Mesendoderm (in vitro differentiated cells): Measurements from ENCODE around the gene ENTPD3.

Experiments
- DNase-seq: peaks from one replicate; pipeline ENCODE4 v3.0.0; 2013
- H2AK5ac ChIP-seq: 2 replicates; pipeline ENCODE4 v1.6.1; 2013; ENCODE audit warnings: low read length, inconsistent platforms
- H2BK120ac ChIP-seq: 2 replicates; pipeline ENCODE4 v1.6.1; 2013; ENCODE audit warnings: low read depth, mild to moderate bottlenecking, low read length, moderate library complexity, mixed read lengths
- H2BK15ac ChIP-seq: replicated peaks from 2 replicates; pipeline ENCODE4 v1.6.1; 2013; ENCODE audit warnings: low read depth, mild to moderate bottlenecking, moderate library complexity
- H2BK5ac ChIP-seq: 2 replicates; pipeline ENCODE4 v1.6.1; 2013; ENCODE audit warnings: low read length, inconsistent platforms
- H3K18ac ChIP-seq: 2 replicates; pipeline ENCODE4 v1.6.1; 2013; ENCODE audit warnings: mild to moderate bottlenecking, low read length, mixed read lengths
- H3K23ac ChIP-seq: one replicate; pipeline ENCODE4 v1.6.1; 2013; ENCODE audit warnings: low read length
- H3K27ac ChIP-seq: 2 replicates; pipeline ENCODE4 v1.5.1; 2013; ENCODE audit warnings: low read depth, mild to moderate bottlenecking, inconsistent platforms, low read length, moderate library complexity
- H3K27me3 ChIP-seq: 2 replicates; pipeline ENCODE4 v1.6.1; 2013; ENCODE audit warnings: low read length, control low read depth, mild to moderate bottlenecking, inconsistent platforms; ENCODE audit not compliant: insufficient read depth, poor library complexity
- H3K36me3 ChIP-seq: 2 replicates; pipeline ENCODE4 v1.6.1; 2013; ENCODE audit warnings: low read length, inconsistent platforms; ENCODE audit not compliant: control insufficient read depth, insufficient read depth
- H3K4ac ChIP-seq: one replicate; pipeline ENCODE4 v1.6.1; 2013; ENCODE audit warnings: low read depth, mild to moderate bottlenecking, low read length, moderate library complexity
- H3K4me1 ChIP-seq: 2 replicates; pipeline ENCODE4 v1.6.1; 2013; ENCODE audit warnings: low read depth, low read length, inconsistent platforms; ENCODE audit not compliant: control insufficient read depth
- H3K4me2 ChIP-seq: 2 replicates; pipeline ENCODE4 v1.6.1; 2013; ENCODE audit warnings: low read length
- H3K4me3 ChIP-seq: 2 replicates; pipeline ENCODE4 v1.5.1; 2013; ENCODE audit warnings: mild to moderate bottlenecking, low read length
- H3K56ac ChIP-seq: one replicate; pipeline ENCODE4 v1.6.1; 2013; ENCODE audit warnings: low read length
- H3K79me1 ChIP-seq: 2 replicates; pipeline ENCODE4 v1.6.1; 2013; ENCODE audit warnings: low read length, inconsistent platforms
- H3K79me2 ChIP-seq: 2 replicates; pipeline ENCODE4 v1.6.1; 2013; ENCODE audit warnings: mild to moderate bottlenecking, low read length; ENCODE audit not compliant: control insufficient read depth, insufficient read depth
- H3K9ac ChIP-seq: 2 replicates; pipeline ENCODE4 v1.6.1; 2013; ENCODE audit warnings: low read length, inconsistent platforms
- H4K5ac ChIP-seq: one replicate; pipeline ENCODE4 v1.6.1; 2013; ENCODE audit warnings: low read length
- H4K8ac ChIP-seq: one replicate; pipeline ENCODE4 v1.6.1; 2013; ENCODE audit warnings: low read depth, mild to moderate bottlenecking, control low read depth, low read length, moderate library complexity
- WGBS: extraction: QIAGEN DNeasy Blood & Tissue Kit; methylation state at CpG from one replicate; pipeline ENCODE4 v1.1.7; 2013; ENCODE audit warnings: low lambda C conversion rate, missing lambda C conversion rate; ENCODE audit not compliant: insufficient coverage; ENCODE audit errors: extremely low coverage; 5-methylcytosine and 5-hydroxymethylcytosine counted together

The ENTPD3 gene

DNA sequence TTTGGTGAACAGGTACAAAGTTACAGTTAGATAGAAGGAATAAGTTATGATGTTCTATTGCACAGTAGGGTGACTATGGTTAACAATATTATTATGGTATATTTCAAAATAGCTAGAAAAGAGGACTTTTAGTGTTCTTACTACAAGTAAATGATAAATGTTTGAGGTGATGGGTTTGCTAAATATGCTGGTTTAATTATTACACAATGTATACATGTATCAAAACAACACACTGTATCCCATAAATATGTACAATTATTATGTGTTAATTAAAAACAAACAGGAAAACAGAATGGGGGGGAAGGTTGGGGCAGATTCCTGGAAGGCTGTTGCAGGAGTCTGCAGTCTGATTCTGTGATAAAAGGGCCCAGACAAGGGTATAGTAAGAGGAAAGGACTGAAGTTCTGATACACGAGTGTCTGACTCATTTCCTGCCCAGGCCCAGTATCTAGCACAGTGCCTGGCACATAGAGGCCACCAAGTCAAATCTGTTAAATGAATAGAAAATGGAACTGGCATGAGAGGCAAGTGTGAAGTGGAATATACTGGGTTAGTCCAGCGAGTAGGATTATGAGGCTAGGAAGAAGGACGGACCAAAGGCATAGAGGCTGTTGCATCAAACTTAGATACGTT lies 7.2 kb upstream of the ENTPD3 start:
- no peak overlapping the region for H2BK5ac ChIP-seq
- H3K9ac ChIP-seq = no peak overlapping the region
- H3K79me1 ChIP-seq = no peaks in the 10 kb centered on the region
- no peaks in the 10 kb centered on the region for H3K36me3 ChIP-seq
- no peaks in the 10 kb centered on the region for H3K27me3 ChIP-seq
- no peak overlapping the region for H3K4me3 ChIP-seq
- H4K8ac ChIP-seq = no peak overlapping the region
- no peak overlapping the region for H3K56ac ChIP-seq
- WGBS = no CpG with 5 or more reads among the region's 4 CpGs
- H3K18ac ChIP-seq = no peak overlapping the region
- no peak overlapping the region for H3K27ac ChIP-seq
- DNase-seq = no peak
- H2BK120ac ChIP-seq = no peak overlapping the region
- H3K4me1 ChIP-seq = no peaks in the 10 kb centered on the region
- no peak overlapping the region for H2AK5ac ChIP-seq
- H3K23ac ChIP-seq = no peak overlapping the region
- H3K4me2 ChIP-seq = no peak overlapping the region
- no peak overlapping the region for H3K4ac ChIP-seq
- no peaks in the 10 kb centered on the region for H3K79me2 ChIP-seq
- H2BK15ac ChIP-seq = no peak overlapping the region
- H4K5ac ChIP-seq = no peak overlapping the region

DNA sequence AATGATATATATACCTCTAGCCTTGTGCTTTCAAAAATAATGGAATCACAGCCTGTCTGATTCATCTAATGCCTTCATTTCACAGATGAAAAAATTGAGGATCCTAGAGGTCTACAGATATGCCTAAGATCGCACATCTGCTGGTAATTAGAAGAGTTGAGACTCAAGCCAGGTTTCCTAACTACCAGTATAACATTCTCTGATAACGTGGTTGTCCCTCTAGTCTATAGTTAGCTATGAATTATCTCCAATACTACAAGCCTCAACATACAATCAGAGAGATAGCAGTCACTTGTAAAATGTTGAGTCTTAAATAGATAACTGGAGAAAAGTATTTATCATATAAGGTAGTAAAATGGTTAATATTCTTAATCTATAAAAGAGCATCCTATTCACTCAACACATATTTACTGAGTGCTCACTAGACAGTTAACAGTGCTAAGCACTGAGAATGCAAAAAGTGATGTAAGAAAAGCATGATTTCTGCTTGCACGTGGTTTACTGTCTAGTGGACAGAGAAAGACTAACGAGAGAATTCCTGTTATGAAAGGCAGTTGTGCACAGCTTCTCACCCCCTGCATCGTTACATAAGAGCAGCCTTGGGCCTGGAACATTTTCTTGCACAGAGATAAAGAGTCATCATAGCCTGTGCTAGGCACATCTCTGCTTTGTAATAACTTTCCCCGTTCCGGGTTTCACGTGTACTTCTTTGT lies 4.9 kb upstream of the ENTPD3 start:
- Histone ChIP-seq H3K4me2 (no peak overlapping the region), H3K36me3 (no peaks in the 10 kb centered on the region), H2BK120ac (no peak overlapping the region), H4K8ac (no peak overlapping the region), H4K5ac (no peak overlapping the region), H2BK15ac (no peak overlapping the region), H3K23ac (no peak overlapping the region), H3K9ac (no peak overlapping the region), H3K4me3 (no peak overlapping the region), H3K4ac (no peak overlapping the region), H3K79me2 (no peaks in the 10 kb centered on the region), H3K4me1 (peaks cover 3% of the 10 kb centered on the region), H3K27ac (no peak overlapping the region), H3K18ac (no peak overlapping the region), H3K27me3 (no peaks in the 10 kb centered on the region), H2AK5ac (no peak overlapping the region), H2BK5ac (no peak overlapping the region), H3K79me1 (no peaks in the 10 kb centered on the region), H3K56ac (no peak overlapping the region)
- no CpG with 5 or more reads among the region's 8 CpGs for WGBS
- no peak for DNase-seq

DNA sequence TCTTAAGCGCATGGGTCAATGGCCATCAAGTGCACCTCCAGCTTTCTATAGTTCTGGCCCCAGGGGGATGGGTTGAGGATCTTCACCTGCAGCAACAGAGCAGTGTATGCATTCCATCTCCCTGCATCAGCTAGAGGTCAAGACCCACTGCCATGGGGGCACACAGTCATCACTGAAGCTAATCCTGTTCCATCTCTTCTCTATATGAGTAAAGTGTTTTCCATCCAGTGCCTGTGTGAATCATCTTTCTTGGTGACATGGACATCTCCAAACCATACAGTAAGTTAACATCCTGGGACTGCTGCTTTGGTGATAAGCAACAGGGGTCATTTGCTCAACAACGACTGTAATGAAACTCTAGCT lies 4.4 kb upstream of the ENTPD3 start:
- Histone ChIP-seq H2BK120ac (no peak overlapping the region), H3K79me1 (no peaks in the 10 kb centered on the region), H4K8ac (no peak overlapping the region), H3K27ac (no peak overlapping the region), H3K4ac (no peak overlapping the region), H3K4me3 (no peak overlapping the region), H2AK5ac (no peak overlapping the region), H3K79me2 (no peaks in the 10 kb centered on the region), H3K9ac (no peak overlapping the region), H2BK5ac (no peak overlapping the region), H3K36me3 (no peaks in the 10 kb centered on the region), H2BK15ac (no peak overlapping the region), H3K18ac (no peak overlapping the region), H3K23ac (no peak overlapping the region), H3K4me1 (peaks cover 3% of the 10 kb centered on the region), H3K56ac (no peak overlapping the region), H3K27me3 (peaks cover 2% of the 10 kb centered on the region), H4K5ac (no peak overlapping the region), H3K4me2 (no peak overlapping the region)
- DNase-seq = no peak
- no CpG with 5 or more reads among the region's 2 CpGs for WGBS

DNA sequence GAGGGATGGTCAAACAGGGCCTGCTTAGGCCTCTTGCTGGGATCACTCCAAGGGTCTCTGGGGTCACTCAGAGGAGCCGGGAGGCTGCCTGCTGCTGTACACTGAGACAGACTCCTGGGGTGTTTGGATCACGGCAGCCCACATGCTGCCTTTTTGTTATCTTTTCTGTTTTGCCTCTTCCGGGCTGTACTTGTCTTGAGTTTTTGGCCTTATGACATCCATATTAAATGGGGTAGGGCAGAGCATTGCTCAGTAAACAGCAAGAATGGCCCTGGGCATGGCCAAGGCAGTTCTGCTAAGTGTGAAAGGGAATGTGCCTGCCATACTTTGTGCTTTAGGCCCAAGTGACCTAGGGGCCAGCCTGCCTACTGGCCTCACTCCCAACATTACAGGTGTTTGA lies 771 bp upstream of the ENTPD3 start:
- no CpG with 5 or more reads among the region's 3 CpGs for WGBS
- Histone ChIP-seq H3K4me3 (no peak overlapping the region), H3K36me3 (no peaks in the 10 kb centered on the region), H3K9ac (no peak overlapping the region), H3K23ac (no peak overlapping the region), H3K79me1 (no peaks in the 10 kb centered on the region), H2BK5ac (no peak overlapping the region), H2BK120ac (no peak overlapping the region), H3K27ac (no peak overlapping the region), H3K56ac (no peak overlapping the region), H4K5ac (no peak overlapping the region), H4K8ac (no peak overlapping the region), H3K4ac (no peak overlapping the region), H2BK15ac (no peak overlapping the region), H3K79me2 (no peaks in the 10 kb centered on the region), H3K27me3 (peaks cover 3% of the 10 kb centered on the region), H2AK5ac (no peak overlapping the region), H3K4me1 (peaks cover 3% of the 10 kb centered on the region), H3K4me2 (no peak overlapping the region), H3K18ac (no peak overlapping the region)
- DNase-seq = no peak

DNA sequence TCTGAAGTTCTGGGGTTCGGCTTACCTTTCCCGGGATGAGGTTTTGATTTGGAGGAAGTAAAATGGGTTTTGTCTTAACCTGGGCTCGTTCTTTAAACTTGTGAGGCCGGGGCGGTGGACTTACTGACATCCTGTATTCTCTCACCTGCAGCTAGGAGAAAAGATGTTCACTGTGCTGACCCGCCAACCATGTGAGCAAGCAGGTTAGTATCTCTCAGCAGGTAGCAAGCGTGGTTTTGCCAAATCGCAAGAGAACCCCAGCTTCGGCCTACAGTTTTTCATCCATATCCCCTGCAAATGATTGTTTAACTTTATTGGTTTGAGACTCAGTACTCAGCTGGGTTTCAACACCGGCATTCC lies 891 bp downstream of the ENTPD3 start:
- Histone ChIP-seq H4K5ac (no peak overlapping the region), H2BK5ac (no peak overlapping the region), H3K27ac (no peak overlapping the region), H3K9ac (no peak overlapping the region), H3K23ac (no peak overlapping the region), H3K4me2 (no peak overlapping the region), H3K27me3 (peaks cover 3% of the 10 kb centered on the region), H3K56ac (no peak overlapping the region), H3K79me2 (no peaks in the 10 kb centered on the region), H3K4ac (no peak overlapping the region), H2BK120ac (no peak overlapping the region), H2BK15ac (no peak overlapping the region), H3K18ac (no peak overlapping the region), H4K8ac (no peak overlapping the region), H3K4me1 (peaks cover 3% of the 10 kb centered on the region), H3K79me1 (no peaks in the 10 kb centered on the region), H3K4me3 (no peak overlapping the region), H2AK5ac (no peak overlapping the region), H3K36me3 (no peaks in the 10 kb centered on the region)
- peak; percentile 16 for DNase-seq
- WGBS = no CpG with 5 or more reads among the region's 10 CpGs

DNA sequence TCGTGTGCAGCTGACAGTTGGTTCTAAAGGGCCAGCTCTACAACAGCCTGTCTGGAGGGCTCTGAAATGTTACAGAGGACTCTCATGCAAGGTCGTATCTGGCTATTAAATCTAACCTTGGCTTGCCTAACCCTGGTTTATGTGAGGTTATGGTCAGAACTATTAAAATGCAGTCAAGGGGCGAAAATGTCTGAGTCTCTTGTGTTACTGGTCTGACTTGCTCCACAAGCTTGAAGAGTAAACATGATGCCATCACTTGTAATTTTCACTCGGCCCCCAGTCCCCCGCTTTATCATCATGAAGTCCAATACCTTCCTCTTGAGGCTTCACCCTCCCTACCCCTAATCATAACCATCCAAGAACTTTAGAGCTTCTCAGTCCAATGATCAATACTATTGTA lies 9.4 kb downstream of the ENTPD3 start:
- H4K5ac ChIP-seq = no peak overlapping the region
- no peak overlapping the region for H2BK15ac ChIP-seq
- no peak overlapping the region for H2BK5ac ChIP-seq
- H3K4me3 ChIP-seq = no peak overlapping the region
- no peaks in the 10 kb centered on the region for H3K79me2 ChIP-seq
- H3K79me1 ChIP-seq = no peaks in the 10 kb centered on the region
- no peak overlapping the region for H2AK5ac ChIP-seq
- H3K27ac ChIP-seq = no peak overlapping the region
- no peak overlapping the region for H3K4me2 ChIP-seq
- H3K18ac ChIP-seq = no peak overlapping the region
- no peak for DNase-seq
- no peak overlapping the region for H3K4ac ChIP-seq
- H3K36me3 ChIP-seq = no peaks in the 10 kb centered on the region
- H2BK120ac ChIP-seq = no peak overlapping the region
- H3K56ac ChIP-seq = no peak overlapping the region
- no peaks in the 10 kb centered on the region for H3K4me1 ChIP-seq
- no CpG with 5 or more reads among the region's 5 CpGs for WGBS
- H4K8ac ChIP-seq = no peak overlapping the region
- H3K9ac ChIP-seq = no peak overlapping the region
- H3K27me3 ChIP-seq = no peaks in the 10 kb centered on the region
- H3K23ac ChIP-seq = no peak overlapping the region
